Rectal smooth muscle tissue (tissue), 1 donor: ENCODE results near the gene CRK.

Experiments
- H3K27ac ChIP-seq: one replicate; pipeline ENCODE4 v1.7.0; 2013; ENCODE audit warnings: low read depth, low read length, inconsistent platforms
- H3K27me3 ChIP-seq: one replicate; pipeline ENCODE4 v1.7.0; 2013; ENCODE audit warnings: low read length; ENCODE audit not compliant: control insufficient read depth, insufficient read depth
- H3K36me3 ChIP-seq: one replicate; pipeline ENCODE4 v1.7.0; 2013; ENCODE audit warnings: low read length; ENCODE audit not compliant: control insufficient read depth, insufficient read depth
- H3K4me1 ChIP-seq: one replicate; pipeline ENCODE4 v1.7.0; 2013; ENCODE audit warnings: low read length; ENCODE audit not compliant: control insufficient read depth, insufficient read depth
- H3K4me3 ChIP-seq: one replicate; pipeline ENCODE4 v1.7.0; 2013; ENCODE audit warnings: low read length
- H3K9ac ChIP-seq: one replicate; pipeline ENCODE4 v1.7.0; 2013; ENCODE audit warnings: low read length

The CRK gene

DNA sequence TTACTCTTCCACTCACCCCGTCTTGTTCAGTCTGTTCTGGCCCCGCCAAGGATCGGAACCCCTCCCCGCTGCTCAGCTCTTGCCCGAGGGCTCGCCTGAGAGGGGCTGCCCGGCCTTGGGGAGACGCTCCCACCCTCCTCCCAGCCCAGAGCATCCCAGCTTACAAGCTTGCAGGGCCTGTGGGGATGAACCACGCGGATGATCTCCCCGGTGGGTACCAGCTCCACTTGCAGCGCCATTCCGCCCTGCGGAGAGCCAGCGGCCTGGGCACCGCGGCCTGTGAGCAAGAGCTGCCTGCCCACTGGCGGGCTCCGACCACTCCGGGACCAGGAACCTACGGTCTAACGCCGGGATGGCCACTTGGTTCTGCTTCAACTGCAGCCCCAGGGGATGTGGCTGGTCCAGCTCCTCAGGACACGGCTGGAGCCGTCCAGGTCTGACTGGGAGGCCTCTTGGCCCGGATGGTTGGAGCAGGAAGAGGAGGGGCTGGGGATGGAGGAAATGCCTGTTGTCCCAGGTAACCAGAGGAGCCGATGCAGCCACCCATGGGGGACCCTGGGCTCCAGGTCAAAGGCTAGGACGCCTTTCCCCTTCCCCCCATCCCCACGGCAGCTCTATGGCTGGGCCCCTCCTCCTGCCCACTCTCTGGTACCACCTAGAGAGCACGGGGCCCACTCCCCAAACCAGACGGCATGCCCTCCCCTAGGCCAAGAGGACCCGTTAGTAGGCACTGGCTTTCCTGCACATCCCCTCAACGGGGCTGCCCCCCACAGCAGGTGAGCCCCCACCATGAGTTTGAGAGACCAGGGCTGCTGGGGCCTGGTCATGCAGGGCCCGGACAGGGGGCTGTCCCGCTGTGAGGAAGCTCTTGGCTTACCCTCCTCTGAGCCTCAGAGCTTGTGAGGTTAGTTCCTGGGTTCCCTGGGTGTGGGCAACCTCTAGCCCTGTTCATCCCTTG lies 36.5 kb upstream of the CRK start, which contains the start of gene MYO1C:
Gene MYO1C (minus strand): TSS at position 438 of the 958 bp plus-strand sequence. CDS start 199 bp downstream, at position 239.
- H3K4me3 ChIP-seq: peak within 1 kb of the TSS; percentile 48
- H3K27ac ChIP-seq: peak within 1 kb of the TSS; percentile 70
- H3K27me3 ChIP-seq: no peaks in the 10 kb centered on the region
- H3K9ac ChIP-seq: peak within 1 kb of the TSS; percentile 25
- H3K4me1 ChIP-seq: peaks cover 38% of the 10 kb centered on the region
- peaks cover 13% of the 10 kb centered on the region for H3K36me3 ChIP-seq

GRCh38 chr17:1491443-1492248 lies 35.6 kb upstream of the CRK start:
- Histone ChIP-seq H3K27ac (peak overlapping the region; percentile 81), H3K9ac (peak overlapping the region; percentile 34), H3K36me3 (peaks cover 13% of the 10 kb centered on the region), H3K4me1 (peaks cover 38% of the 10 kb centered on the region), H3K4me3 (peak overlapping the region; percentile 72), H3K27me3 (no peaks in the 10 kb centered on the region)

- Histone ChIP-seq H3K27ac (peak overlapping the region; percentile 81), H3K4me1 (peaks cover 35% of the 10 kb centered on the region), H3K27me3 (no peaks in the 10 kb centered on the region), H3K36me3 (peaks cover 6% of the 10 kb centered on the region), H3K9ac (peak overlapping the region; percentile 59), H3K4me3 (peak overlapping the region; percentile 72)
These were observed 34.8 kb upstream of the CRK start for GRCh38 chr17:1490643-1491442.

GRCh38 chr17:1488826-1489270 lies 32.8 kb upstream of the CRK start:
- Histone ChIP-seq H3K27me3 (no peaks in the 10 kb centered on the region), H3K27ac (peak overlapping the region; percentile 95), H3K4me3 (peak overlapping the region; percentile 77), H3K4me1 (peaks cover 20% of the 10 kb centered on the region), H3K9ac (peak overlapping the region; percentile 35), H3K36me3 (no peaks in the 10 kb centered on the region)

DNA sequence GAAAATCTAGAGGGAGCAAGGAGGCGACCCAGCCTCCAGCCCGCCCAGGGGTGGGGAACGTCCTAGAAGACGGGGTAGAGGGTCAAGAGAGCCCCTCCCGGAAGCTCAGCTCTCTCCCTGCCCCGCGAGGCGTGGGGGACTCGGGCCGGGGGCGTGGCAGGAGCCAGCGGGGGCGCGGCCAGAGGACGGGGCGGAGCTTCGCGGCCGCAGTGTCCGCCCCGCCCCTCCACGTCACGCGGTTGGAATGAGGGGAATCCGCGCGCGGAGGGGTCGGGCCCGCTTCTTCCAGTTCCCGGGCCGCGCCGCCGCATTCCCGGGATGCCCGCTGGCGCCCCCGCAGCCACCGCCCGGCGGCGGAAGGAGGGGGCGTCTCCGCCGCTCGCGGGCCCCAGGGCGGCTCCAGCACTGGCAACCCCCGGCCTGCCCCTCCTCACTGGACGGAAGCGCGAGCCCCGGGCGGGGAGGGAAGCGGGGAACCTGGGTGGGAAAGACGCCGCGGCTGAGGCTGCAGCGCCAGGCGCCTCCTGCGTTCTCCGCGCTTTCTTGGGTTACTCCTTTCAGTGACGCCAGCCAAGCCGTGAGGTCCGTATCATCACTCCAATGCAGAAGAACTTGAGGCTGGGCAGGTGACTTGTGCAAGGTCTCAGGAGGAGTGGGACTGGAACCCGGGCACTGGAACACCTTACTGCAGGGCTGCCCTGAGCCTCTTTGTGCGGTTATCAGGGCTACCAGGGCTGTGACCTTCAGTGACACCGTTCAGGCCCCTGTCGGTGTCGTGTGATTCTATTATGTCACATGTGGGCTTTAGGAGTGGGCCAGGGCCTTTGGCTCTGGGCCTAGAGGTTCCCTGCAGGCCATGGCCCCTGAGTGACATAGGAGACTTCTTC lies 32.1 kb upstream of the CRK start:
- peaks cover 21% of the 10 kb centered on the region for H3K4me1 ChIP-seq

DNA sequence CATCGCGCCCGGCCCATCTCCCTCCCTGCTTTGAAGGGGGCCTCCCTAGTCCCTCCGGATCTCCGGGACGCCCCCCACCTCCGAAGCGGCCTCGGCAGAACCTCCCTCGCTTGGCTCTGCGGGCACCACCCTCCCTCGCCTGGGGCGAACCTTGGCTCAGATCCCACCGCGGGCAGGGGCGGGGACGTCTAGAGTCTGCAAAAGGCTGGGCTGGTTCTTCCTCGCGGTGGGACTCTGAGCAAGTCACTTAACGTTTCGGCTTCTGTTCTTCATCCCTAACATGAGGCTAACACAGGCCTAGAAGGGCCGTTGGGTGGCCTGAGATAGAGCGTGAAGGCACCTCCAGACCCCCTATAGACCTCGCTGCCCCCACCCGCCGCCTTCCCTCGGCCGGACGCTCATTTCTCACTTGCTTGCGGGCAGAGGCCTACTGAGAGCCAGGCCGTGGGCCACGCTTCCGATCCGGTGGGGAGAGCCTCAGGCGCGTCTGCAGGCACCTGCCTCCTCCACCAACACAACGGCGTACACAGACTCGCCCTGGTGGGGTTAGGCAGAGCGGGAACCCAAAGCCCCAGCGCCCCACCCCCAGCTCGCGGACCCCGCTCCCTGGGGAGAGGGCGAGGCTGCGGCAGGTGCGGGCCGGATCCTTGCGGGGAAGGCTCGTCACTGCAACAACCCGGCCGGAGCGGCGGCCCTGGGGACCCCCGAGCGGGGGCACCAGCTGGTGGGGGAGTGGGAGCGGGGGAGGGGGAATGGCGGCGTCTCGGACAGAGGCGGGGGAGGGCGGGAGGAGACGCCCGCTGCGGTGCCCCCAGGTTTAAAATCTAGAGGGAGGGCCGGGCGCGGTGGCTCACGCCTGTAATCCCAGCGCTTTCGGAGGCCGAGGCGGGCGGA lies 31.0 kb upstream of the CRK start:
- peak overlapping the region; percentile 11 for H3K9ac ChIP-seq
- H3K36me3 ChIP-seq: peaks cover 5% of the 10 kb centered on the region
- peak overlapping the region; percentile 95 for H3K27ac ChIP-seq
- peak overlapping the region; percentile 77 for H3K4me3 ChIP-seq
- H3K27me3 ChIP-seq: no peaks in the 10 kb centered on the region
- H3K4me1 ChIP-seq: peaks cover 19% of the 10 kb centered on the region

More for the DNA sequence above, 32.1 kb upstream of the CRK start:
- peaks cover 3% of the 10 kb centered on the region for H3K36me3 ChIP-seq
- no peaks in the 10 kb centered on the region for H3K27me3 ChIP-seq
- peak overlapping the region; percentile 95 for H3K27ac ChIP-seq
- H3K4me3 ChIP-seq: peak overlapping the region; percentile 77
- peak overlapping the region; percentile 35 for H3K9ac ChIP-seq

- H3K4me3 ChIP-seq: peak overlapping the region; percentile 77
- H3K36me3 ChIP-seq: peaks cover 6% of the 10 kb centered on the region
- peak overlapping the region; percentile 13 for H3K9ac ChIP-seq
- no peaks in the 10 kb centered on the region for H3K27me3 ChIP-seq
- H3K27ac ChIP-seq: peak overlapping the region; percentile 95
- H3K4me1 ChIP-seq: peaks cover 19% of the 10 kb centered on the region
These were observed 29.7 kb upstream of the CRK start for GRCh38 chr17:1485423-1486376.

DNA sequence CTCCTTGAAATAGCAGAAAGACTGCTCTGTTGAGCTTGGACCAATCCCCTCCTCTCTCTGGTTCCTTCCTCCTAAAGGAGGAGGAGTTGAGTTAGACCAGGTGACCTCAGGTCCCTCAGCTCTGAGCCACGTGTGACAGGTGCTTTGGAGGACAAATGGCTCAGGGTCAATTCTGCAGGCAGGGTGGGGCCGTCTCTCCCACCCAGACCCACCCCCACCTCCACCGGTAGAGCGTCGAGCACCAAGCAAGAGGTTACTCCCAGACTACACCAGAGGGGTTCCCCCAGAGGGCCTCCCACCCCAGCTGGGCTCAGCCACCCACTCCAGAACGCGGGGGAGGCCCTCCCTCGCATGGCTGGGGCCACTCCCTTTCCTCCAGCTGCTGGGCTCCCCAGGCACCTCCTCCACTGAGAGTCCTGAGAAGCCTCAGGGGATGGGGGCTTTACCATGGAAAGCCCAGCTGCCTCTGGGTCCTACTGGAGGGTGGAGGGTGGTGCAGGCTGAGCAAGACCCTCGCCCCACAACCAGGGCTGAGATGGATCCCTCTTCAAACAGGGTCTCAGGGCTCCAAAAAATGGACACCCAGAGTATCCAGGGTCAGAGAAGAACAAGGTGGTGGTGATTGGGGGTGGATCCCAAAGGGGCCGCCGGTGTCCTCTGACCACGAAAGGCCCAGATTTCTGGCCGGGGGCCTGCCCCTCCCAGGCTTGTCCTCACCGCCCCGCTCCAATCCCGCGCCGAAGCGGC lies 28.8 kb upstream of the CRK start:
- Histone ChIP-seq H3K4me1 (peaks cover 19% of the 10 kb centered on the region), H3K4me3 (peak overlapping the region; percentile 69), H3K9ac (peak overlapping the region; percentile 13), H3K27me3 (no peaks in the 10 kb centered on the region), H3K27ac (peak overlapping the region; percentile 79), H3K36me3 (peaks cover 6% of the 10 kb centered on the region)

GRCh38 chr17:1484060-1484535 lies 28.1 kb upstream of the CRK start:
- H3K27ac ChIP-seq: peak overlapping the region; percentile 58
- H3K4me3 ChIP-seq: peak overlapping the region; percentile 69
- no peaks in the 10 kb centered on the region for H3K27me3 ChIP-seq
- peaks cover 18% of the 10 kb centered on the region for H3K4me1 ChIP-seq
- H3K36me3 ChIP-seq: peaks cover 6% of the 10 kb centered on the region
- H3K9ac ChIP-seq: no peak overlapping the region
